MG63 (cell line): ENCODE data around the gene HNRNPH3. TPM values are rescaled to one million over a fixed set of nuclear protein-coding genes. Genes with fewer than 3 reads are reported as not detected.
"Not testable (repeated sequence)": the region's sequence is repeated elsewhere in the genome, so short reads cannot be mapped to it uniquely, and the experiment has no call there.

Experiments used
- DNase-seq: peaks from one replicate; pipeline ENCODE4 v3.0.0-alpha.2; 2020
- H3K27me3 ChIP-seq: fragments of 250-450 bp; sonication (Bioruptor Pico); 2 replicates; pipeline ENCODE4 v1.5.1; 2020; ENCODE audit warnings: mild to moderate bottlenecking, moderate library complexity
- H3K36me3 ChIP-seq: fragments of 250-450 bp; sonication (Bioruptor Pico); 2 replicates; pipeline ENCODE4 v1.5.1; 2020; ENCODE audit warnings: mild to moderate bottlenecking, moderate library complexity
- H3K4me3 ChIP-seq: fragments of 250-450 bp; sonication (Bioruptor Pico); 2 replicates; pipeline ENCODE4 v1.5.1; 2020; ENCODE audit warnings: mild to moderate bottlenecking, moderate library complexity
- H3K9me3 ChIP-seq: fragments of 250-450 bp; sonication (Bioruptor Pico); 2 replicates; pipeline ENCODE4 v1.5.1; 2020; ENCODE audit warnings: mild to moderate bottlenecking, moderate library complexity
- total RNA-seq: library from RNA; depleted of rRNA; stranded (reverse); fragments of >200 nt; shearing (Covaris generic); gene quantifications from 2 replicates; pipeline ENCODE4 v1.2.3, GENCODE V29; 2014; ENCODE audit warnings: low replicate concordance

The HNRNPH3 gene
- total RNA-seq, 1 experiment from 2014 or later: 29.8 TPM

GRCh38 chr10:68324396-68324795, 7.5 kb upstream of the HNRNPH3 start:
- not testable (repeated sequence) for H3K4me3 ChIP-seq, H3K27me3 ChIP-seq, H3K9me3 ChIP-seq, DNase-seq, H3K36me3 ChIP-seq

- Histone ChIP-seq H3K36me3 (peaks cover 9% of the 10 kb centered on the region), H3K9me3 (no peaks in the 10 kb centered on the region), H3K27me3 (no peaks in the 10 kb centered on the region), H3K4me3 (peak overlapping the region; percentile 18)
- DNase-seq: no peak
Observed at GRCh38 chr10:68327889-68328786, 3.7 kb upstream of the HNRNPH3 start.

GRCh38 chr10:68329506-68329861, 2.4 kb upstream of the HNRNPH3 start:
- H3K36me3 ChIP-seq: peaks cover 23% of the 10 kb centered on the region
- no peak for DNase-seq
- no peak overlapping the region for H3K4me3 ChIP-seq

GRCh38 chr10:68330852-68331454, 911 bp upstream of the HNRNPH3 start:
- Histone ChIP-seq H3K36me3 (peaks cover 36% of the 10 kb centered on the region), H3K4me3 (peak overlapping the region; percentile 93), H3K9me3 (no peaks in the 10 kb centered on the region), H3K27me3 (no peaks in the 10 kb centered on the region)
- DNase-seq: peak; percentile 17

More at GRCh38 chr10:68329506-68329861, 2.4 kb upstream of the HNRNPH3 start:
- H3K9me3 ChIP-seq: no peaks in the 10 kb centered on the region
- H3K27me3 ChIP-seq: no peaks in the 10 kb centered on the region

GRCh38 chr10:68332259-68333057, 594 bp downstream of the HNRNPH3 start, which contains the start of gene PBLD:
Gene PBLD (minus strand): TSS chr10:68332928. CDS start chr10:68306844, 26,084 bp downstream.
- H3K36me3 ChIP-seq: peaks cover 51% of the 10 kb centered on the region
- H3K27me3 ChIP-seq: no peaks in the 10 kb centered on the region
- peak within 1 kb of the TSS; percentile 93 for H3K4me3 ChIP-seq
- H3K9me3 ChIP-seq: no peaks in the 10 kb centered on the region
- DNase-seq: peak; percentile 78

GRCh38 chr10:68333058-68333395, 1.2 kb downstream of the HNRNPH3 start:
- DNase-seq: no peak
- Histone ChIP-seq H3K36me3 (peaks cover 57% of the 10 kb centered on the region), H3K4me3 (peak overlapping the region; percentile 93), H3K9me3 (no peaks in the 10 kb centered on the region), H3K27me3 (no peaks in the 10 kb centered on the region)

- H3K9me3 ChIP-seq: no peaks in the 10 kb centered on the region
- DNase-seq: no peak
- H3K4me3 ChIP-seq: peak overlapping the region; percentile 93
- peaks cover 64% of the 10 kb centered on the region for H3K36me3 ChIP-seq
- H3K27me3 ChIP-seq: no peaks in the 10 kb centered on the region
Observed at GRCh38 chr10:68333440-68334431, 1.9 kb downstream of the HNRNPH3 start.

- Histone ChIP-seq H3K27me3 (no peaks in the 10 kb centered on the region), H3K36me3 (peaks cover 75% of the 10 kb centered on the region), H3K4me3 (peak overlapping the region; percentile 93), H3K9me3 (no peaks in the 10 kb centered on the region)
- no peak for DNase-seq
Observed at GRCh38 chr10:68334672-68335467, 3.0 kb downstream of the HNRNPH3 start.

GRCh38 chr10:68336754-68337351, 5.0 kb downstream of the HNRNPH3 start:
- peaks cover 95% of the 10 kb centered on the region for H3K36me3 ChIP-seq
- H3K9me3 ChIP-seq: no peaks in the 10 kb centered on the region
- H3K27me3 ChIP-seq: no peaks in the 10 kb centered on the region
- H3K4me3 ChIP-seq: peak overlapping the region; percentile 93
- no peak for DNase-seq

GRCh38 chr10:68340358-68341080, 8.7 kb downstream of the HNRNPH3 start:
- Histone ChIP-seq H3K4me3 (no peak overlapping the region), H3K36me3 (peaks cover 100% of the 10 kb centered on the region), H3K27me3 (no peaks in the 10 kb centered on the region), H3K9me3 (no peaks in the 10 kb centered on the region)
- DNase-seq: no peak

GRCh38 chr10:68342909-68343516, 11.1 kb downstream of the HNRNPH3 start:
- Histone ChIP-seq H3K4me3 (no peak overlapping the region), H3K27me3 (no peaks in the 10 kb centered on the region), H3K9me3 (no peaks in the 10 kb centered on the region), H3K36me3 (peaks cover 87% of the 10 kb centered on the region)
- DNase-seq: no peak

GRCh38 chr10:68345621-68346020, 13.8 kb downstream of the HNRNPH3 start:
- Histone ChIP-seq H3K9me3 (no peaks in the 10 kb centered on the region), H3K27me3 (no peaks in the 10 kb centered on the region), H3K36me3 (peaks cover 71% of the 10 kb centered on the region), H3K4me3 (no peak overlapping the region)
- DNase-seq: no peak

GRCh38 chr10:68346774-68347173, 14.9 kb downstream of the HNRNPH3 start:
- H3K27me3 ChIP-seq: no peaks in the 10 kb centered on the region
- no peaks in the 10 kb centered on the region for H3K9me3 ChIP-seq
- H3K4me3 ChIP-seq: no peak overlapping the region
- no peak for DNase-seq
- H3K36me3 ChIP-seq: peaks cover 60% of the 10 kb centered on the region

- no peak overlapping the region for H3K4me3 ChIP-seq
- DNase-seq: peak; percentile 20
- no peaks in the 10 kb centered on the region for H3K9me3 ChIP-seq
- no peaks in the 10 kb centered on the region for H3K27me3 ChIP-seq
- H3K36me3 ChIP-seq: peaks cover 48% of the 10 kb centered on the region
Observed at GRCh38 chr10:68348265-68348741, 16.4 kb downstream of the HNRNPH3 start.
